ENCODE measurements around the gene KICS2. TPM values are rescaled to one million over a fixed set of nuclear protein-coding genes. Genes with fewer than 3 reads are reported as not detected.

Gene KICS2
- 4.6 to 9.8 TPM (median 7.7 TPM) in 5 replicates for total RNA-seq (2022; extraction: Qiagen RNA extraction; ENCODE audit: low read depth)

GRCh38 chr12:64222009-64222765 is at the start of gene KICS2:
Gene KICS2, minus strand, starts transcription at chr12:64222296. Its CDS starts 59 bp downstream, at chr12:64222237.

Other genes with a start within 250 kb of the KICS2 start
- gene C12orf56, start 168.5 kb upstream of the KICS2 start, total RNA-seq (2022; extraction: Qiagen RNA extraction; ENCODE audit: low read depth), result 0.12 TPM in 1 of 5 replicates, not detected in the others
- 41.6 to 55.5 TPM (median 50.1 TPM) in 5 replicates for gene XPOT, start 182.1 kb upstream of the KICS2 start, total RNA-seq (2022; extraction: Qiagen RNA extraction; ENCODE audit: low read depth)
- 16.4 to 30.8 TPM (median 23.2 TPM) in 5 replicates for gene TBK1, start 229.8 kb upstream of the KICS2 start, total RNA-seq (2022; extraction: Qiagen RNA extraction; ENCODE audit: low read depth)

Data from A549 treated with ZK216348 at 1 μM for 4 hours (cell line).